NCI-H345 (cell line): ENCODE measurements around the gene TWF1.
"Not testable (repeated sequence)": the region's sequence is repeated elsewhere in the genome, so short reads cannot be mapped to it uniquely, and the experiment has no call there.

Experiments used
- DNase-seq: peaks from one replicate; lab custom pipeline; 2025; lab: John Stamatoyannopoulos, UW

Gene TWF1

GRCh38 chr12:43805149-43805859 lies 813 bp downstream of the TWF1 start:
- no peak for DNase-seq

- no peak for DNase-seq
Observed at GRCh38 chr12:43797561-43798217, 8.4 kb downstream of the TWF1 start.

GRCh38 chr12:43795716-43796280 lies 10.3 kb downstream of the TWF1 start:
- no peak for DNase-seq

DNA sequence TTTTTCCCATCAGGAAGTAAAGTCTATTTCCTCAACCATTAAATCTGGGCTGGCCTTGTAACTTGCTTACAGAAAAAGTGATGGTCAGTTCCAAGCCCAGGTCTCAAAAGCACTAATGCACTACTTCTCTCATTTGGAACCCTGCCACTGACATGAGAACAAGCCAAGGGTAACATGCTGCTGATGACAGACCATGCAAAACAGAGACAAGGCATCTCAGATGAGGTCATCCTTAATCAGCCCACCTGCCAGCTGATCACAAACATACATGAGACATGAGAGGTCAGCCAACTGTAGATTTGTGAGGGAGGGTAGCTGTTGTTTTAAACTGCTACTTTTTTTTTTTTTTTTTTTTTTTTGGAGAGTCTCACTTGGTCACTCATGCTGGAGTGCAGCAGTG lies 16.2 kb downstream of the TWF1 start:
- peak; percentile 2 for DNase-seq

DNA sequence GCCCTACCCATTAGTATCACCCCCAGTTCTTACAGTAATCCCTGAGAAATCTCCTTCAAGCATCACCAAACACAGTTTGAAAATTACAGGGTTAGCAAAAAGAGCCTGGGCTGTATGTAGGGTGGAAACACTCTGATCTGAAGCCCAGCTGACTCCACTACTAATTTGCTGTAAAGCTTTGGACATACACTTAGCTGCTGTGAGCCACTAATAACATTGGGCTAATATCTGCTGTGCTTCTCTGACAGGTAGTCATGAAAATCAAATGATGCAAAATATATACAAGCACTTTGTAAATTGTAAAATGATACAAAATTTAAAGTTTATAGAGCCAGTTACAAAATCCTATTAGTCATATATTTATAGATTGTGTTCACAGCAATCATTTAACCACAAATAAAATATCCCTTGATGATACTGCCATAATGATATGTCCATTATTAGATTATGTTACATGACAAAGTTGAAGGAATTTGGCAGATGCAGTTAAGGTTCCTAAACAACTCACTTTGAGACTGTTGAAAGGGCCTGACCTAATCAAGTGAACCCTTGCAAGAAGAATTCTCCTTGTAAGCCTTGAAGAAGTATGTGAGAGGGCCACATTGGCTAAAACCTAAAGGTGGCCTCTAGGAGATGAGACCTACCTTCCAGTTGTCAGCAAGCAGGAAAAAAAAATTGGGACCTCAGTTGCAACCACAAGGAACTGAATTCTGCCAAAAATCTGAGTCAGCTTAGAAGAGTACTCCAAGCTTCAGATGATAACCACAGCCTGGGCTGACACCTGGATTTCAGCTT lies 19.0 kb downstream of the TWF1 start:
- DNase-seq, result no peak

GRCh38 chr12:43776498-43776897 lies 29.6 kb downstream of the TWF1 start:
- DNase-seq, result no peak

DNA sequence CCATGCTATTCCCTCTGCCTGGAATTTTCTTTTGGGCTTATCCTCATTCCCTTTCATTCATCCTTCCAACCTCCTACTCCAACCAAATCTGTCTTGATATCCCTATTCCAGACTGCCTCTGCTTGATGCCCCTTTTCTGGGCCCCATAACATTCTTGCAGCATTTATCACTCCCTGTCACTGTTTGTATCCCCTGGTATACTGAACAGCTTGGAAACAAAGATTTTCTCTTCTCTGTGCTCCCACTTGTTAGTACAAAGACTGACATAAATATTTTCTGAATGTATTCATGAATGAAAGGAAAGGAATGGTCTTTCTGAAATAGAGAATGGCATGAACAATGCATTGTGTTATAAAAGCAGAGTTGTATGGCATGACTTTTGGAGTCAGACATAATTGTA lies 39.8 kb downstream of the TWF1 start:
- DNase-seq, result no peak

GRCh38 chr12:43764528-43764927 lies 41.6 kb downstream of the TWF1 start:
- no peak for DNase-seq

DNA sequence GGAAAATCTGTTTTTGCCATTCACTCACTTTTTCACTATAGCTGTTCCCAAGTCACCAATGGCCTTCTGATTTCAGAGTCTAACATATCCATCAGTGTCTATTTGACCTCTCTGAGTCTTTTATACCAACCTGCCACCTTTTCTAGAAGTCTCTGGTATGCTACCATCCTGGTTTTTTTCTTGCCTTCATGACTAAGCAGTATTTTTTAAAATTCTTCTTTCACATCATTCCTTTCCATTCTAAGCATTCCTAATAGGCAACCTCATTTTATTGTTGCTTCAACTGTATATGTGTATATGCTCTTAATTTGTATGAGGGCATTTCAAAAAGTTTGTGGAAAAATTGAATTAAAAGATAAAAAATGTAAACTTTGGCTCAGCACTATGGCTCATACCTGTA lies 42.3 kb downstream of the TWF1 start:
- no peak for DNase-seq

DNA sequence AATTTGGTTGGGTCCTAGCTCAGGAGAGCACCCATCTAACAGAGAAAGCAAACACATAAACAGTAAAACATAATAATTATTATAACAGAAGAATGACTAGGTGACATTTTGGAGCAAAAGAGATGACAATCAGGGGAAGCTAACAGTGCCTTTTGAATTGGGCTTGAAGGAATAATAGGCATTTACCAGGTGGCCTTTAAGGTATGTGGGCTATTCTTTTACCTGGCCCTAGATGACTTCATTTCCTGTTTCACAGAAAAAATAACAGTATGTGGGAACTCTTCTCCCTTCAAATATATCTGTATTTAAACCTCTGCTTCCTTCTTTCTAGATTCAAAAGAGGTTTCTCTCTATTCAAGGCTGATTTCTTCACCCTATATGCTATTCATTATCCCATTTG lies 43.5 kb downstream of the TWF1 start:
- no peak for DNase-seq

GRCh38 chr12:43761500-43761899 lies 44.6 kb downstream of the TWF1 start:
- DNase-seq, result no peak

DNA sequence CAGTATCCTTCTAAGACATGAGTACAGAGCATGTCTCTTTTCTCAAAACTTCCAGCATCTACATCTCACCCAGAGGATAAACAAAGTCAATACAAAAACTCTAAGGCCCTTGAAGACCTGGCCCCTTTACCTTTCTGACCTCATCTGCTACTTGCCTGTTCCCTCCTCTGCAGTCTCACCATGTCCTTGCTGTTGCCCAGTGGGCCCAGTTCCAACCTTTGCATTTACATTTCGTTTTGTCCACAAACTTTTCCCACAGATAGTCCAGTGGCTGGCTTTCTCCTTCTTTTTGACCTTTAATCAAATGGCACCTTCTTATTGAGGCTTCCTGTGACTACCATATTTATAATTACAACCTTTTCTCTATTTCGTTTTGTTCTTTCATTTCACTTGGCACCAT lies 45.7 kb downstream of the TWF1 start:
- no peak for DNase-seq

GRCh38 chr12:43758728-43759563 lies 47.2 kb downstream of the TWF1 start, which contains the start of the genes IRAK4 and PUS7L:
Gene IRAK4 (plus strand): TSS chr12:43758951. CDS start chr12:43768112, 9,161 bp downstream.
Gene PUS7L (minus strand): TSS chr12:43758790. CDS start chr12:43755245, 3,545 bp downstream.
- peak; percentile 82 for DNase-seq

- DNase-seq, result no peak
Observed at GRCh38 chr12:43758247-43758727, 47.8 kb downstream of the TWF1 start.

- DNase-seq, result no peak
Observed at GRCh38 chr12:43754015-43754414, 52.1 kb downstream of the TWF1 start.

- DNase-seq, result not testable (repeated sequence)
Observed at GRCh38 chr12:43751360-43751759, 54.8 kb downstream of the TWF1 start.

DNA sequence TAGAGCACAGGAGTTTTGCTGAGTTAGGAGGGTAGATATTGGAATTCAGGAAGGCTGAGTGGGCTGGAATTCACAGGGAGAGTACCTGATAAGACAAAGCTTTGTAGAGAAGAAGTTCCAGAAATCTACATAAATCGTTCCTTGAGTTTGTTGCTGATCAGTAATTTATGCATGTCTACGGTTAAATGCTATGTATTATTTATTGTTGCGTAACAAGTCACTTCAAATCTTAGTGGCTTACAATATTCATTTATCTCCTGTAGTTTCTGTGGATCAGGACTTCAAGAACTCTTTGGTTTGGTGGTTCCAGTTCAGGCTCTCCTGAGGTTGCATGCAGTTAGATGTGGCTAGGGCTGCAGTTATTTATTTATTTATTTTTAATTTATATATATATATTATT lies 55.3 kb downstream of the TWF1 start:
- no peak for DNase-seq

GRCh38 chr12:43749016-43749415 lies 57.1 kb downstream of the TWF1 start:
- DNase-seq, result no peak

DNA sequence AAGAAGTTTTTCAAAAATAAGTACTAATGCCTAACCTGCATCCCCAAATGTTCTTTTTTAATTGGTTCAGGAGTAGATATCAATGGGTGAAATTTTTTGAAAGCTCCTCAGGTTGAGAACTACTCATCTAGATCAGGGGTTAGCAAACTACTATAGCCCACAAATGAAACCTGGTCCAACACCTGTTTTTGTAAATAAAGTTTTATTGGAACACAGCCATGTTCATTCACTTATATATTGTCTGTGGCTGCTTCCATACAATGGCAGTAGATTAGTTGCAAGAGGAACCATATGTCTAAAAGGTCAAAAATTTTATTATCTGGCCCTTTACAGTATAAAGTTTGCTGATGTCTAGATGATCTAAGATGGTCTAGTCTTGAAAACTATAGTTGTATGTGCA lies 61.3 kb downstream of the TWF1 start:
- no peak for DNase-seq
